ENCODE data around the gene RDH5. TPM values are rescaled to one million over a fixed set of nuclear protein-coding genes. Genes with fewer than 3 reads are reported as not detected.

Gene RDH5
- 1.0 and 2.6 TPM in 2 replicates for total RNA-seq

DNA sequence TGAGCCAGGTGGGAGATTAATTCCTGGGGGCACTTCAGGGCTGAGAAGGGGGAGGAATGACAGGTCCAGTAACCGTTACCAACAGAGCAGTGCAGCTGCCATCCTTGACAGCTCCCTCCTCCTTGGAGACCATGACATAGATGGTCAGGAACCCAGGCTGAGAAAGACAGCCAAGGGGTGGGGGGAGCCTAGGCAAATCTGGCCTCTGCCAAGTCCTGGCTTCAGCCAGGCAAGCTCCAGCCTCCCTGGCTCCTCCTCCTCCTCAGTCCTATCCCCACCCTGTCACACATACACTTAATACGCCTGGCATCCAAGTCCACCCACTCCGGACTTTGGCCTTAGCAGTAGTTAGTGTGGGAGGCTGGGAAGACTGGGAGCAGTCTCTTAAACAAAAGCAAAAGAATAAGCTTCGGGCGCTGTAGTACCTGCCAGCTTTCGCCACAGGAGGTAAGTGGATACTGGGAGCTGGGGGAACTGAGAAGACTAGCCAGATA, at the start of gene RDH5:
RDH5 (plus strand) TSS at position 323 of the 494 bp plus-strand sequence. CDS start 792 bp downstream, outside the sequence.
- DNase-seq (ENCODE audit: extremely low read depth, low read depth, low spot score): no peak

DNA sequence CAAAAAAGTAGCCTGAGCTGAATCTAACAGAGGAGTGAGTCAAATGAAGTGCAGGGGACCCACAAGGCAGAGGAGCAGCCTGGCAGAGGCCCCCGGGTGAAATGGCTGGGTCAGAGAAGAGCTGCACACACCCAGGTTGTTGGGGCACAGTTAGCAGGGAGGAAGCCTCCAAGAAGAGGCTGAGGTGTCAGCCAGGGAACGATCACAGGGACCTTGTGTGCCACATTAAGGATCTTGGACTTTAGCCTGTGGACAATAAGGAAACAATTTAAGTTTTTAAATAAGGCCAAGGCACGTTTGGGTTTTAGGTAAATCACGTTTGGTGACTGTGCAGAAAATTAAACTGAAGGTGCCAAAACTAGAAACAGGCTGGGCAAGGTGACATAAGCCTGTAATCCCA, 48.4 kb upstream of the RDH5 start:
- no peak for DNase-seq (ENCODE audit: extremely low read depth, low read depth, low spot score)

DNA sequence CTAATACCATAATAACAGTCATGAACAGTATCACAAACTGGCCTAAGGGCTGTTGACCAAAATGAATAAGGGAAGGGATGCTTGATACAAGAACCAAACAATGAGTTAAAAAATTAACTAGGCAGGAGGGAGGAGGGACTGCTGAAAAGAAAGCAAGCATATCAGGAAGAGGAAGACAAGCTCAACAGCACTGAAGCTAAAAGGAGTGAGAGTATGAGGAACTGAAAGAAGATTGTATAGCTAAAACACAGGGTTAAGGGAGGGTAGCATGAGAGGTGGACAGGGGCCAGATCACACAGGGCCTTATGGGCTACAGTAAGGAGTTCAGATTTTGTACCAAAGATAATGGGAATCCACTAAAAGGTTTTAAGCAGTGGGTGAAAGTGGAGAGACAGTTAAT, 46.6 kb upstream of the RDH5 start:
- DNase-seq (ENCODE audit: extremely low read depth, low read depth, low spot score): no peak

- DNase-seq (ENCODE audit: extremely low read depth, low read depth, low spot score): no peak
These were observed 44.5 kb upstream of the RDH5 start for GRCh38 chr12:55675666-55676065.

DNA sequence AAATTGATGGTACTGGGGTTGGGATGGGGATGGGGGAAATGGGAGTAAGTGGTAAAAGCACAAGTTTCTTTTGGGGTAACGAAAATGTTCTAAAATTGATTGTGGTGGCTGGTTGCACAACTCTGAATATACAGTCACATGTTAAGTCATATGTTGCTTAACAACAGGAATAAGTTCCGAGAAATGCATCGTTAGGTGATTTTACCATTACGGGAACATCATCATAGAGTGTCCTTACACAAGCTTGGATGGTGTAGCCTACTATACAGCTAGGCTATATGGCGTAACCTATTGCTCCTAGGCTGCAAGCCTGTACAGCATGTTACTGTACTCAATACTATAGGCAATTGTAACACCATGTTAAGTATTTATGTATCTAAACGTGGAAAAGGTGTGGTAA, 43.5 kb upstream of the RDH5 start:
- no peak for DNase-seq (ENCODE audit: extremely low read depth, low read depth, low spot score)

DNA sequence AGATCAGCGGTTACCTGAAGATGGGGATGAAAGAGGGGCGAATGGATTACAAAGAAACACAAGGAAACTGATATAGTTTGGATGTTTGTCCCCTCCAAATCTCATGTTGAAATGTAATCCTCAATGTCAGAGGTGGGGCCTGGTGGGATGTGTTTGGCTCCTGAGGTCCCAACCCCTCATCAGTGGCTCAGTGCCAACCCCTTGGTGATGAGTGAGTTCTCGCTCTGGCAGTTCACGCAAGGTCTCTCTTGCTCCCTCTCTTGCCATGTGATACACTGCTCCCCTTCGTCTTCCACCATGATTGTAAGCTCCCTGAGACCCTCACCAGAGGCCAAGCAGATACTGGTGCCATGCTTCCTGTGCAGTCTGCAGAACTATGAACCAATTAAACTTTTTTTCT, 40.5 kb upstream of the RDH5 start:
- DNase-seq (ENCODE audit: extremely low read depth, low read depth, low spot score): no peak

- no peak for DNase-seq (ENCODE audit: extremely low read depth, low read depth, low spot score)
These were observed 38.8 kb upstream of the RDH5 start for GRCh38 chr12:55681142-55682077.

DNA sequence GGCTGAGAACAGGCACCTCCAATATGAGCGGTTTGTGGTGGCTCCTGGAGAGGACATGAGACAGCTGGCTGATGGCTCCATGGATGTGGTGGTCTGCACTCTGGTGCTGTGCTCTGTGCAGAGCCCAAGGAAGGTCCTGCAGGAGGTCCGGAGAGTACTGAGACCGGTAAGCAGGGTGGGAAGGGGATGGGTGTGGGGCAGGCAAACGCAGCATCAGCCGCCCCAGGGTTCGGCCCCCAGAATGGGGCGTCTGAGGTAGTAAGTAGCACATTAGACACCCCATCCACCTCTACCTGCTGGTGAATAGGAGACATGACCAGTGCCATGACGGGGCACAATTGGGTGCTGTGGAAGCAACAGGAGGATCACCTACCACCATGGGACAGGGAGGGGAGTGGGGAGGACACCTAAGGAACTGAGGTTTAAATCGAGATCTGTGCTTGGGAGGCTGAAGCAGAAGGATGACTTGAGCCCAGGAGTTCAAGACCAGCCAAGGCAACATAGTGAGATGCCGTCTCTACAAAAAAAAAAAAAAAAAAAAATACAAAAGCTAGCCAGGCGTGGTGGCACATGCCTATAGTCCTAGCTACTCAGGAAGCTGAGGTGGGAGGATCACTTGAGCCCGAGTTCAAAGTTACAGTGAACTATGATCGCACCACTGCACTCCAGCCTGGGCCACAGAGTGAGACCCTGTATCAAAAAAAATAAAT, 38.0 kb upstream of the RDH5 start:
- DNase-seq (ENCODE audit: extremely low read depth, low read depth, low spot score): no peak

DNA sequence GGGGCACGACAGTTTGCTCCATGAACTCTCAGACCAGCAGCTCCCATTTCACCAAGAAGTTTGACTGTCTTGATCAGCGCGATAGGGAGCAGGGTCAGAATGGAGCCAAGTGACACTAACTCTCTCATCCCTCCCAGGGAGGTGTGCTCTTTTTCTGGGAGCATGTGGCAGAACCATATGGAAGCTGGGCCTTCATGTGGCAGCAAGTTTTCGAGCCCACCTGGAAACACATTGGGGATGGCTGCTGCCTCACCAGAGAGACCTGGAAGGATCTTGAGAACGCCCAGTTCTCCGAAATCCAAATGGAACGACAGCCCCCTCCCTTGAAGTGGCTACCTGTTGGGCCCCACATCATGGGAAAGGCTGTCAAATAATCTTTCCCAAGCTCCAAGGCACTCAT, 36.5 kb upstream of the RDH5 start:
- DNase-seq (ENCODE audit: extremely low read depth, low read depth, low spot score): no peak

- DNase-seq (ENCODE audit: extremely low read depth, low read depth, low spot score): no peak
These were observed 35.3 kb upstream of the RDH5 start for GRCh38 chr12:55684761-55685370.

- DNase-seq (ENCODE audit: extremely low read depth, low read depth, low spot score): no peak
These were observed 34.5 kb upstream of the RDH5 start for GRCh38 chr12:55685671-55686070.

DNA sequence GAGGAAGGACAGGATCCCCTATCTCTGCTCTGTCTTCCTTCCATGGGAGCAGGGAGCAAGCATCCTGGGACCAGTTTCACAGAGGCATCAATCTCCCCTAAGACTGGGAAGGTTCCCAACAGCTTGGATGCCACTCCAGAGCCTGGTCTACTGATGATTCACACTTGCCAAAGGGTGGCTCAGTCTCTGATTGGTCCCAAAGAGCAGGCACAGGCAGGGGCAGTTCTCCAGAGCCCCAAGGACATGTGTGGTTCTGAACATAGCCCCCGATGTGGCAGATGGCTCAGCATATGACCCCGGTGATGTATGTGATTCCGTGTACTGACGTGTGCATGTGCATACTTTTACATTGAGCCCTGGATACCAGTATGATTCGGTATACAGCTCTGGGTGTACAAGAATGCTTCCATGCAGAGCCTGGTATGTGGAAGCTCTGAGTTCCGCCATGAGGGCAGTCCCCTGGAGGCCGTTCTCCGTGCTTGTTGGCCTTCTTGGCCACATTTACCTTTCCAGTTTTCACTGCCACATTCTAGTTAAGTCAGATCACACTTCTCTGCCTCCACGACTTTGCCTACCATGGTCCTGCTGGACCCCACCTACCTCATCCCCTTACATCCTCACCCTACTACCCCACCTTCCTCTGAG, 33.7 kb upstream of the RDH5 start:
- no peak for DNase-seq (ENCODE audit: extremely low read depth, low read depth, low spot score)

GRCh38 chr12:55687746-55688145, 32.4 kb upstream of the RDH5 start:
- DNase-seq (ENCODE audit: extremely low read depth, low read depth, low spot score): no peak

DNA sequence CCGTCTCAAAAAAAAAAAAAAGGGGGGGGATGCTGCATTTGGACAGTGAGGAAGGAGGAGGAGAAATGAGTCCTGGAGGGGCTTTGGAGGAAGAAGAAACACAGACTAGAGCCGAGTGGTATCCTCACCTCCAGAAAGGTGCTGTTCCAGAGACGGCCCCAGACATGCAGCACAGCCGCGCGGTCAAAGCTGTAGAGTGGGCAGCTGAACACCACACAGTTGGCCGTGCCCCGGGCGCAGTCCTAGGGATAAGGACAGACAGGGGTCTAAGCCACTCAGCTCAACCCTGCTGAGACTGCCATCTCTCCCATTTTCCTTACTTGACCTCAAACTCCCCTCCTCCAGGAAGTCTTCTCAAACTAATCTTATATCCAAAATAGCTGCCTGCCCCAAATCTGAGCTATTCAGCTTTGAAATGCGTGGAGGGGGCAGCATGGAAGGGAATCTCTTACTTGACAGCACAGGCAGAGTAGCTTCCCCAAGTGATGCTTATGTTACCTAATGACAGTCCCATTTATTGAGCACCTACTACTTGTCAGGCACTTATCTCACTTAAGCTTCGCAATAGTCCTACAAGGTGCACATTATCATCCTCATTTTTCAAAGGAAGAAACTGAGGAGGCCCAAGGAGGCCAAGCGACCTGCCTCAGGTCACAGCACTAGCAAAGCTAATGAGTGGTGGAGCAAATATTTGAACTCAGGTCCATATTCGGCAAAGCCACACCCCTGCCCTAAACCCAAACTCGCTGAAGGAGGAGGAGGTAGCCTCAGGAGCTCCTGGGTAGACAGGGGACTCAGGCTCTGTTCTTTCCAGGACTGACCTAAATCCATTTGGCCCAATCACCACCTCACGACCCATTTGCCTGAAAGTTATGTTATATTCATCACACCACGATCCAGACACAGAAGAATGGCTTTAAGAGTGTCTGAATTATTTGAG, 31.2 kb upstream of the RDH5 start:
- no peak for DNase-seq (ENCODE audit: extremely low read depth, low read depth, low spot score)

DNA sequence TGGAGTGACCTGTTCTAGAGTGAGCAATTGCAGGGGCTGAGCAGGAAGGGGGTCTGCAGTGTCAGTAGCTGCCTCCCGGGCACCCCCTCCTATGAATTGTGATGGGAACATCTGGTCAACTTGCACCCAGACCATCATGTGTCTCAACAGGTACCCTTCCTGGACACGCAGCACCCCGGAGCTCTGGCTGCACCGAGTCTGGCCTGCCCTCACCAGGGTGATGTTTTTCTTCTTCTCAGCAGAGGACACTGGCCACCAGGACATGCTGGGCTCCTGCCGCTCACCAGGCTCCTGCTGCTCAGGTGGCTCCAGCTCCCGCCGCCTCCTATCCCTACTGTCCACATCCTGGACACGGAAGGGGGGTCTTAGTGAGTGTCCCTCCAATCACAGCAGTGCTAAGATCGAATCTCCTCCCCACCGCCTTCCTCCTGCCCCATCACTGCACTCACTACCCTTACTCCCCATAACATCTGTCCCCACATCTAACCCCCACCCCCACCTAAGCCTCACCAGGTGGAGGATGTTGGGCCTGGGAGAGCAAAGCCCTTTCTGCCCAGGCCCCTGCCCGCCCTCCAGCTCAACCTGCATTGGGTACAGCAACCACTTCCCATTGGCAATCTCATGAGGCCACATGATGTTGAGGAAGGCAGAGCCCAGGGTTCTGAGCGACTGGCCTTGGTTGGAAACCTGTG, 27.4 kb upstream of the RDH5 start:
- DNase-seq (ENCODE audit: extremely low read depth, low read depth, low spot score): no peak

DNA sequence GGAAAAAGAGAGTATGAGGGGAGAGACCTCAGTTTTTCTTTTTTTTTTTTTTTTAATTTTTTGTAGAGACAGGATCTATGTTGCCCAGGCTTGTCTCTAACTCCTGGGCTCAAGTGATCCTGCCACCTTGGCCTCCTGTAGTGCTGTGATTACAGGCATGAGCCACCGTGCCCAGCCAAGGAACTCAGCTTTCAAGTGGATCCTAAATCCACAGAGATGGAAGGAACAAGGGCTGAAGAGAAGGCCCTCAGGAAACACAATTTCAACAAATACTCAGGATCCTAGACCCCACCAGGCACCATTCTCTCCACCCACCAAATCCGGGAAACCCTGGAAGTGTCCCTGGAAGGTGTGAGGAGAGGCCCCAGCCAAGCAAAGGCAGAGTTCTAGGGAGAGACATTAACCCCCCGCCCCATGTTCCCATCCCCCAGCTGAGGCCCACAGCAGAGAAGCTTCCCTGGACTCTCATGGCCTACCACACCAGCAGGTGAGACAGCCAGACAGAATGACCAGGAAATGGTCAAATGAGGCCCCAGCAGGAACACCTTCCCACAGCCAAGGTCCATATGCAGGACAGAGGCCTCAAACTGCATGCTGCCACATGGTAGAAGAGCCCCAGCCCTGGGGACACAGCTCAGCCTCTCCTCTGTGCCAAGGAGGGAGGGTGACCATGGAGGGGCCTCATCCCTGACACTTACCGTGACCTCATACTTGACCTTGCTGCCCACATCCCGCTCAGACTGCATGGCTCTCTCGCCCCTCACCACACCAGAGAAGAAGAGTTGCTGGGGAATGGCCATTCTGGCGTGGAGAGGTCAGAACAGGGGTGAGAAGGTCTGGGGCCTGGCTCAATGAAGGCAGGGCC, 26.6 kb upstream of the RDH5 start:
- DNase-seq (ENCODE audit: extremely low read depth, low read depth, low spot score): no peak

- no peak for DNase-seq (ENCODE audit: extremely low read depth, low read depth, low spot score)
These were observed 26.0 kb upstream of the RDH5 start for GRCh38 chr12:55694188-55694515.

DNA sequence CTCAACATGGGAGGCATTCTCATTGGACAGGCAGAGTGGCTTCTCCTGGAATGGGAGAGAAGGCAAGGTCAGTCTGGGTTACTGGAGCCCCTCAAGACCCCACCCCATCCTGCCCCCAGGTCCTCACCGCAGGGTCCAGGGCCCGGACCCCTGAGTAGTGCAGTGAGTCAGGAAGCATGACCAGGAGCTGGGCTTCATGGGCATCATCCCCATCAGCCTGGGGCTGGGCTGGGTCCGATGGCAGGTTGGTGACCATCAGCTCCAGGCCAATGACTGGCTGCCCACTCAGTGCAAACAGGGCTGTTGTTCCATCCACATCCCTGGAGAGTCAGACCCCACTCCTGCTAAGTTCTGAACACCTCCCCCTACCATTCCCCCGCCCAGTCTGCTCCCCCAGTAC, 25.5 kb upstream of the RDH5 start:
- DNase-seq (ENCODE audit: extremely low read depth, low read depth, low spot score): no peak

Measured in glomerular endothelial cell (primary cell).